GM18508 (cell line): ENCODE results near the gene MYO7A.

Experiments used
- ATAC-seq: cut with Tn5 transposase; IDR thresholded peaks from one replicate; pipeline ENCODE4 v1.9.1; 2021; ENCODE audit warnings: moderate number of reproducible peaks; ENCODE audit not compliant: insufficient read depth, unreplicated experiment

The MYO7A gene

GRCh38 chr11:77208535-77208934, 80.5 kb downstream of the MYO7A start:
- ATAC-seq, result no peak

DNA sequence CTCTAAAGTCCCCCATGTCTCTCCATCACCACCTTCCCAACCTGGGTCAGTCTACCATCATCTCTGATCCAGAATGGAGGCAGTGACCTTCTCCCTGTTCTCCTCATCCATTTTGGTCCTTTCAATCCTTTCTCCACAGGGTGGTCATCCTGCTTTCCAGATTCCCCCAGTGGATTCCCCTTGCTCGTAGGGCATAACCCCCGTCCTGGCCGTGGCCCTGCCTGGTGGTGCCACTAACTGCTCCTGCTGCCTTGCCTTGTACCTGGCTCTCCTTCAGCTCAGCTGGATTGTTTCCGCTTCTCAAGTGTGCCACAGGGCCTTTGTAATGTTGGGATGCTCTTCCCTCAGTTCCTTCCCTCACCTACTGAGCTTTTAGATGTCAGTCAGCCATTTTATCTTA, 81.6 kb downstream of the MYO7A start:
- no peak for ATAC-seq

- ATAC-seq, result no peak
Measured at GRCh38 chr11:77211040-77211451, 83.0 kb downstream of the MYO7A start.

- no peak for ATAC-seq
Measured at GRCh38 chr11:77211594-77212251, 83.7 kb downstream of the MYO7A start.

- ATAC-seq, result no peak
Measured at GRCh38 chr11:77212314-77213007, 84.4 kb downstream of the MYO7A start.

DNA sequence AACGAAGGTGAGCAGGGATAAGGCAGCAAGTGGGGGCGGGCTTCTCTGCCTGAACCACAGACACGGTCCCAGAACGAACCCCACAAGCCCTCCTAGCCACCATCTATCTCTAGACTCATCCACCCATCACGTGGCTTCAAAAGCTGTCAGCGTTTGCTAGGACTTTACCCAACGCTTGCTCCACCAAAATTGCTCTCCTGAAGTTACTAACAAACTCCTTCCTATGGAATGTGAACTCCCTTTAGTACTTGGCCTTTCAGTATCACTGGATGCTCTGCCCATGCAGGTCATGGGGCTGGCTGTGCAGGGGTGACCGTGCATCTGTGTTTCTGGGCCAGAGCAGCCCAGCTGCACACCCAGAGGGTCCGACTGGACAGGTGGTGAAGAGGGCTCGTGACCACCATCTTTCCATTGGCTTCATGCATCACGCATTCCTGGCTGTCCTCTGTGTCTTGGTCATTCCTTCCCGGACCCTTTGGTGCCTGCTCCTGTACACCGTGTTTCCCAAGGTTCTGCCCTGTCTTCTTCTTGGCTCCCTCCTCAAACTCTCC, 85.1 kb downstream of the MYO7A start:
- no peak for ATAC-seq

DNA sequence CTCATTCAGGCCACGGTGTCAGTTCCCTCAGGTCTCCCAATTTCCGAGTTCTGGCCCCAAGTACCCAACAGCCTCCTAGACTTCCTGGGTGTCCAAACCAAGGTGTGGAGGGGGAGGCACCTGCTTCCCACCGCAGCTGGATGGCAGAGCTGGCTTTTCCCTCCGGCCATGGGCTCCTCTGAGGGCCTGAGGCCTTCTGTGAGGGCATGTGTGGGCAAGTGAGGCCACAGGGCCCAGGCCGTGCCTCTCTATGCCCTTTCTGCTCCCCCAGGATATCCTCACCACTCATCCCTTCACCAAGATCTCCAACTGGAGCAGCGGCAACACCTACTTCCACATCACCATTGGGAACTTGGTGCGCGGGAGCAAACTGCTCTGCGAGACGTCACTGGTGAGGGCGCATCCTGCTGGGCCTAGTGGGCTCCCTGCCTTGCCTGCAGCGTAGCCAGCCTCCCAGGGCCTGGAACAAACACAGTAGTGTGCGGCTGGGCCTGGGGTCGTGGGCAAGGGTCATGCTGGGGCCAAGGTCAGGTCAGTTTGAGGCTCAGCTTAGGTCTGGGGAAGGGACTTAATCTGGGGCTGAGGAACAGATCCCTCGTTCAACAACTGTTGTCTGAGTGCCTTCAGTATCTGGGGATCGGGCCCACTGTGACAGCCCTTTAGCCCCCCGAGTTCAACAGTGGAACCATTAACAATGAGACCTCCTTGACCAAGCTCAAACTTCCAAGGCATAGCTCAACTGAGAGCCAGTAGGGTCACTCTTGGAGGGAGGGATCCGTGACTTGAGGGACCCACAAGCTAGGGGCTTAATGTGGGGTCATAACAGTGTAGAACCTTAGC, 85.8 kb downstream of the MYO7A start:
- ATAC-seq, result no peak

GRCh38 chr11:77214557-77214956, 86.5 kb downstream of the MYO7A start:
- no peak for ATAC-seq

GRCh38 chr11:77215106-77215505, 87.1 kb downstream of the MYO7A start:
- ATAC-seq, result no peak

- no peak for ATAC-seq
Measured at GRCh38 chr11:77217156-77217555, 89.1 kb downstream of the MYO7A start.

GRCh38 chr11:77223797-77224196, 95.8 kb downstream of the MYO7A start:
- ATAC-seq, result no peak

DNA sequence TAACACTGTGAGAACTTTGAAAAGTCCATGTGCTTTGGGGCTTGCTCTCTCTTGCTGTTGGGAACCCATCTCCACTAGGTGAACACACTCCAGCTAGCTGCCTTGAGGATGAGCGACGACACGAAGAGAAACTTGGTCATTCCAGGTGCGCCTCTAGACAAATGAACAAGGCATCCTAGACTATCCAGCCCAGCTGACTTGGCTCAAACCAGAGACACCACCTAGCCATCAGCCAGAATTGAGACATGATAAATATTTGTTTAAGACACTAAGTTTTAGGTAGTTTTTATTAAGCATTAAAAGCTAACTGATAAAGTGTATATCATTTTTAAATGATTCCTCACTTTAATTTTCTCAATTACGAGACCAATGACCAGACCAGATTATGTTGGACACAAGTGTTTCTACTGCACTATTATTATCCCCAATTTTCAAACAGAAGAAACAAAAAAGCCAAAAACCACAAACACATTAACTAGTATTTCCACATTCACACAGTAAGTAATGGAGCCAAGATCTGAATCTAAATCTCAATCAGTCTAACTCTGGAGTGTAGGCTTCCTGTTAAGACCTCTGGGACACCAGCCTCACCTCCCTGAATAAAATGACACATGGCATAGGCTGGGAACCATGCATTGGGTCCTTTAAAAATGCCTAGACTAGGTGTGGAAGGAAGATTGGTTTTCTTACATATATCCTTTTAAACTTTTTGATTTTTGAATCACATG, 103.0 kb downstream of the MYO7A start:
- ATAC-seq, result no peak

DNA sequence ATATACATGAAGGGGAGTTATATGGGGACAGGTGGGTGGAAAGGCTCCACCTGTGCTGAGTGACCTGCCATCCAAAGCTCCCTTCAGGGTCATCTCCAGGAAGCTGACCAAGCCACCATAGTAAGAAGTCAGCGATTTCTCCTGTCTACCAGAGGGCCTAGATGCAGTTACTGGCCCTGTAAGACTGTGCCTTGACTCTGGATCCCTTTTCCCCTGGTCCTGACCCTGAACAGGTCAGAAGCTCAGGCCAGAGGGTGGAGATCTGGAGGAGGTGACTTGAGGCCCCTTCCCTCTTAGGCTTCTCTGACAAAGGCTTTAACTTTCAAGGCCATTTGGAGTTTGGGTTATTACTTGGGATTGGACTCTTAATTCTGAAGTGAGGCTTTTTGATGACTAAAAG, 103.8 kb downstream of the MYO7A start:
- no peak for ATAC-seq

DNA sequence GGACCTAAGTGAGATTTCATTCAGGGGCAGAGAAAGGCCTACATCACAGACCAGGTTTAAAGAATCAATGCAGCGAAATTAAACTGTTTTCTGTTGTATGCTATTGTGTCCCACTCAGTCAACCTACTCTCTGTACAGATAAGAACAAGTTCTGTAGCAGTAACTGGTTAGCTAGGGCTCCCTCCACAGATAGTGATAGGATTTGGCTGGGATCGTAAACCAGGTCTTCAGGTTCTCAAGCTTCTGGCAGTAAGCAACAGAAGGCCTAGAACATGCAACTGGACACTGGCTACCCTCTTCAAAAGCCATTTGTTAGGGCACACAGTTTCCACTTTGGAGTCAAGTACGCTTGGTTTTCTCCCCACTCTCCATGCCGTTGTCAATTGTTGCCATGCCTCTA, 104.2 kb downstream of the MYO7A start:
- ATAC-seq, result no peak

- no peak for ATAC-seq
Measured at GRCh38 chr11:77233011-77233410, 105.0 kb downstream of the MYO7A start.

GRCh38 chr11:77236901-77237300, 108.9 kb downstream of the MYO7A start:
- ATAC-seq, result no peak

DNA sequence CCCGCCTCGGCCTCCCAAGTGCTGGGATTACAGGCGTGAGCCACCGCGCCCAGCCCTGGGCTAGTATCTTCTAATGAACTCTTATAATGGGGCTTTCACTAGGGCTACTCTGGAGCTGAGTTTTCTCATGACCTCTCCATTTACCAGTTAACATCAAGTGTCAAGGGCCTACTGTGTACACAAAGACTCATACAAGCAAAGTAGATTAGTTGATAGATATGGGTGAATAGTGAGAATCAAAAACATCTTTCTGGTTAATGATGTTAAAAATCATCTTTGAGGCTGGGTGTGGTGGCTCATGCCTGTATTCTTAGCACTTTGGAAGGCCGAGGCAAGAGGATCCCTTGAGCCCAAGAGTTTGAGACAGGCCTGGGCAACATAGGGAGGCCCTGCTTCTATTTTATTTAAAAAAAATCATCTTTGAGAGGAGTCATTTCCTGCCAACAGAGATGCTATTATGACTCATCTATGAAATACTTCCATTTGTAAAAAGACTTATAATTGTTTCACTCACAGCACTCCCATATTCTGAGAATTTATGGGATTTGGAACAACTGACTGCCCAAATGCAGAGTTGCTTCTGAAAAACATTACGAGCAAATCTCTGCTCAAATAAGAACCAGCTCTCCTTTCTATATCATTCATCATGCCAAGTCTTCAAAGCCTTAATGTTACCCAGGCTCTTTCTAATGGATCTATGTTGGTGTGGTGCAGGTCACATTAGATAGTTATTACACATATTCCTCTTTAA, 116.4 kb downstream of the MYO7A start:
- no peak for ATAC-seq

DNA sequence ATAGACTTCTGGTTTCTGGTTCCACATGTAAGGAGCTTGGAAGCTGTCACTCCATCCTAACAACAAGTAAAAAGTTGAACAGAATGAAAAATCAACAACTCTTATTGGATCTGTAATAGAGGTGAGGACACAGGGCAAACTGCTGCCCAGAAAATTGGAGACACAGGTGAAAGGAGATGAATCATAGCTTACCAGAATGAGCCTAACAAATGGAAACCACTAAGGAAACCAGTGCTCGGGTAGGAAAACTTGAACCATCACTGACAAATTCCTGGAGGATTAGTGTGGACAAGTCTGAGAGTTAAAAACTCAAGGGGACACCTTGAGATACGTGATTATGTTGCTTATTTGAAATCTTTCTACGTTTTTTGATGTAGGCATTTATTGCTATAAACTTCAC, 121.4 kb downstream of the MYO7A start:
- no peak for ATAC-seq

DNA sequence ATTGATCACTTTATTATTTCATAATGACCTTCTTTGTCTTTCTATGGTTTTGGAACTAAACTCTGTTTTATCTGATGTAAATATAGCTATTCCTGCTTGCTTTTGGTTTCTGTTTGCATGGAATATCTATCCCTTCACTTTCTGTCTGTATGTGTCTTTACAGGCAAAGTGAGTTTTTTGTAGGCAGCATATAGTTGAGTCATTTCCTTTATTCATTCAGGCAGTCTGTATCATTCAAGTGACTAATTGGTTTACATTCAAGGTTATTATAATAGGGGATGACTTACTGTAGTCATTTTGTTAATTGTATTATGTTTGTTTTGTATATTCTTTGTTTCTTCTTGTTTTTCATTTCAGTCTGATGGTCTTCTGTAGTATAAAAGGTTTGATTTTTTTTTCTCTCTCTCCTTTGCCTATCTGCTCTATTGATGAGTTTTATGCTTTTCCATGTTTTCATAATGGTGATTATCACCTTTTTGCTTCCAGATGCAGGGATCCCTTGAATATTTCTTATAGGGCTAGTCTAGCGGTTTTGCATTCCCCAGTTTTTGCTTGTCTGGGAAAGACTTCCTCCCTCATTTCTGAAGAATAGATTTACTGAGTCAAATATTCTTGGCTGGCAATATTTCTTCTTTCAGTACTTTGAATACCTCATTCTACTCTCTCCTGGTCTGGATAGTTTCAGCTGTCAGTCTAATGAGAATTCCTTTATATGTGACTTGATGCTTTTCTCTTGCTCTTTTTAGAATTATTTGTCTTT, 123.0 kb downstream of the MYO7A start:
- ATAC-seq, result no peak
